ENCODE measurements around the gene LGALS3BP.
A peak's percentile ranks its signal among the peaks of the same experiment; 100 is the strongest.

Gene LGALS3BP

GRCh38 chr17:78986048-78986648, 6.4 kb upstream of the LGALS3BP start:
- no peak for DNase-seq (ENCODE audit: extremely low read depth in 1 of 2, low read depth in 1 of 2)

- DNase-seq (ENCODE audit: extremely low read depth in 1 of 2, low read depth in 1 of 2), result no peak
Measured at GRCh38 chr17:78985395-78985794, 5.7 kb upstream of the LGALS3BP start.

DNA sequence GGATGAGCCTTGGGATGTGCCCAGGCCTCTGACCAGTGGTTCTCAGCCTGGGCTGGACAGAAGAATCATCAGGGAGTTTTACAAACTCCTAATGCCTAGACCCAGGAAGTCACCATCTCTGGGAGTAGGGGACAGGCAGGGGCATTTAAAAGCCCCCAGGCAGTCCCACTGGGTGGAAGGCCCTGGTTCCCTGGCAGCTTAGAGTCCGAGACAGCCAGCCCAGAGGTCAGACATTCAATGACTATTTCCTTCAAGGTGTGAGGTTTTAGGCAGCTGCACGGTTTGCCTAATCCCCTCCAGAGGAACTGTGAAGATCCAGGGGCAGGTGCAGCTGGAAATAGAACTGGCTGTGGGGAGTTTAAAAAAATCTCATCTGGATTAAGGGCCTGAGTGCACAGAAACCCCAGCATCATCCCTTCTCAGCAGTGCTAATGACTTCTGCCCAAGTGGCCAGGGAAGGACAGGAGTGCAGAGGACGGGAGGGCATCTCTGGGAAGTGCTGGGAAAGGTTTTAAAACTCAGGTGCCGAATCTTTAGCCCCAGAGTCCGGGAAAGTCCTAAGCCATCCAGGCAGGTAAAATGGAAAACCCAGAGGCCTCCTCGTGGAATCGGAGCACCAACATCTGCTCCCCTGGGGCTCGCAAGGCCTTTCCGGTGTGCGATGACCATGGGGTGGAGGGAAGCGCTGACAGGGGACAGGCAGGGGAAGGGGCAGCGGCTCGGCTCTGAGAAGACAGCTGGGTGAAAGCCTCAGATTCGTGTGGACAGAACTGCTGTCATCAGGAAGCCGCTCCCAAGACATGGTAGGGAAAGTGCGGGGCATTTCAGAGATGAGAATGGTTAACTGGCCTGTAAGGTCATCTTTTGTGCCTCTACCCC, 1.5 kb upstream of the LGALS3BP start:
- no peak for DNase-seq (ENCODE audit: extremely low read depth in 1 of 2, low read depth in 1 of 2)

GRCh38 chr17:78980624-78980972, 875 bp upstream of the LGALS3BP start:
- DNase-seq (ENCODE audit: extremely low read depth in 1 of 2, low read depth in 1 of 2), result no peak

- no peak for DNase-seq (ENCODE audit: extremely low read depth in 1 of 2, low read depth in 1 of 2)
Measured at GRCh38 chr17:78977997-78978973, 1.4 kb downstream of the LGALS3BP start.

GRCh38 chr17:78977681-78977943, 2.1 kb downstream of the LGALS3BP start:
- DNase-seq (ENCODE audit: extremely low read depth in 1 of 2, low read depth in 1 of 2), result no peak

DNA sequence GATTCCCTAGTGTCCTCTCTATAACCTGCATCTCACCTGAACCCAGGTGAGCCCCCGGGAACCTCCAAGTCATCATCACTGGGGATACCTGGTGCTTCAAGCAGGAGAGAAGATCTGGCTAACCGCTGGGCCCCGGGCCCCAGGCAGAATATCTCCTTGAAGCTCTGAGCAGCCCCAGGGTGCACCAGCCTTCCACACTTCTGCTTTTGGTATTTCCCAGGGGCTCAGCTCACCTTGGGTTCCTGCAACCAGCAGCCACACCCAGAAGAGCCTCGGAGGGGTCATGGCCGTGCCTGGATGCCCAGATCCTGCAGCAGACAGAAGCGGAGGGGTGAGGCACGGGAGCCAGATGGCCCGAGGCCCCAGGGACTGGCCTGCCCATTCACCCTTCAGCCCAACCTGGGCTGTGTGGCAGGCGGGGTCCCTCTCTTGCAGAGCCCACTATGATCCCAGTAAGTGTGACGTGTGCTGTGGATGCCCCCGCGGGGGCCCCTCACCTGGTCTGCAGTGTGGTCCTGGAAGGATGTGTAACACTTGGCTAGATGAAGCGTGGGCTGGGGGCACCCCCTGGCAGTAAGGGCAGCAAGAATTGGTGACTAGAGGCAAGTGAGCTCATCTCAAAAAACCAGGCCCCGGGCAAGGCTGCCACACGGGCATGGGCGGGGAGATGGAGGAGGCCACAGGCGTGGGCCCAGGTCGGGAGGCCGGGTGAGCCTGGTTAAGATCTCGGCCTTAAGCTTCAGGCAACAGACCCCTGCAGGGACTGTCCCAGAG, 2.6 kb downstream of the LGALS3BP start:
- DNase-seq (ENCODE audit: extremely low read depth in 1 of 2, low read depth in 1 of 2), result no peak

DNA sequence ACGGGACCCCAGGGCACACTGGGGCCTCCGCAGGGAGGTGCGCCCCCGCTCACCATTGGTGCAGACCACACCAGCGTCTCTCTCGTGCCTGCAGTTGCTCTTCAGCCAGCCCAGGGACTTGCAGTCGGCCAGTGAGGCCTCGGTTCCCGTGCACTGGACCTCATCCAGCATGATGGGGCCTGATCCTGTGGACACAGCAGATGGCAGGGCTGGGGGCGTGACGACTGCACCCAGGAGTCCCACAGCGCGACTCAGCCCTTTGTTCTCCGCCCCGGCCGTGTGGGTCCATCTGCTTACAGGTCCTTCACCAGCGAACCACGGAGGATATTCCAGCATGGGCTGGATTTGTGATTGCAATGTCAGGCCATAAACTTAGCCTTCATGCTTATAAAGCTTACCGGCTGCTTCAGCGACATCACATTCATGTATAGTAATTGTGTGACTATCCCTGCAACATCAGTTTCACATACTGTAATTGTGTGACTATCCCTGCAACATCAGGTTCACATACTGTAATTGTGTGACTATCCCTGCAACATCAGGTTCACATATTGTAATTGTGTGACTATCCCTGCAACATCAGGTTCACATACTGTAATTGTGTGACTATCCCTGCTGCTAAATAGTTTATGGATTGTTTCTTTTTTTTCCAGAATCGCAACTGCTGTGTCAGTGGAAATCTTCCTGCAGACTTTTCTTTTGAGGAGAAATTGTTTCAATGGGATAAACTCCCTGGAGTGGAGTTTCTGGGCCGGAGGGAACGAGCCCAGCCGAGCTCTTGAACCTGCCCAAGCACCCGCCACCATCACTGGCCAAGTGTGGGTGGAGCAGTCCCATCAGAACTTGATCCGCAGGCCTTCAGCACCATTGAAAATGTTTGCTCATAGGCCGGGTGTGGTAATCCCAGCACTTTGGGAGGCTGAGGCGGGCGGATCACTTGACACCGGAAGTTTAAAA, 4.8 kb downstream of the LGALS3BP start:
- DNase-seq (ENCODE audit: extremely low read depth in 1 of 2, low read depth in 1 of 2), result no peak

DNA sequence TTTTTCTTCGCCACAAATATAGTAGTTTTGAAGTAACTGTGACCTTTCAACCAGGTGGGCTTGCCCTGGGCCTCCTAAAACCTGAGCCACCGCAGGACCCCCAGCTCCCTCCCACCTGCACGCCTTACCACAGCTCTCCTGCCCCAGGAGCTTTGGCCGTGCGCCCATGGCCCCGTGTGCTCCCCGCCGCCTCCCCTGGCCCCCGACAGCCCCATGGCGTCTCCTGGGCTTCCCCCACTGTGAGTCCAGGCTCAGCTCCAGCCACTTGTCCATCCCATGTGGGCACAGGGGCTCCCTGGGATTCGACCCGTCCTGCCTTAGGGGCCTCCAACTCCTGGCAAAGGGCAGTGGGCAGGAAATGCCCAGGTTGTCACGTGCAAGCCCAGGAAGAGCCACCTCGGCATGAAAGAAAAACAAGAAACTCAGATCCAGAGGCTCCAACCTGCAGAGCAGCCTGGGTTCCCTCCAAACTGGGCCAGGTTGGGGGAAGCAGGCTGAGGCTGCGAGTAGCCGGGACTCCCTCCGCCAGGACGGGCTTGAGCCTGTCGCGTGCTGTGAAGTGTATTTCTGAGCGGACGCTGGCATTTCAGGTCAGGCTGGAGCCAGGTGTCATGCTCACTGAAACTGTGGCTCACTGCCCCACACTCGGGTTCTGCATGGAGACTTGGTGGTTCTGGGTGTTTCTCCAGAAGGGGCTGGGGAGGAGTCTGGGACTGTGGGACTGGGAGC, 5.8 kb downstream of the LGALS3BP start:
- no peak for DNase-seq (ENCODE audit: extremely low read depth in 1 of 2, low read depth in 1 of 2)

GRCh38 chr17:78973196-78973595, 6.5 kb downstream of the LGALS3BP start:
- no peak for DNase-seq (ENCODE audit: extremely low read depth in 1 of 2, low read depth in 1 of 2)

DNA sequence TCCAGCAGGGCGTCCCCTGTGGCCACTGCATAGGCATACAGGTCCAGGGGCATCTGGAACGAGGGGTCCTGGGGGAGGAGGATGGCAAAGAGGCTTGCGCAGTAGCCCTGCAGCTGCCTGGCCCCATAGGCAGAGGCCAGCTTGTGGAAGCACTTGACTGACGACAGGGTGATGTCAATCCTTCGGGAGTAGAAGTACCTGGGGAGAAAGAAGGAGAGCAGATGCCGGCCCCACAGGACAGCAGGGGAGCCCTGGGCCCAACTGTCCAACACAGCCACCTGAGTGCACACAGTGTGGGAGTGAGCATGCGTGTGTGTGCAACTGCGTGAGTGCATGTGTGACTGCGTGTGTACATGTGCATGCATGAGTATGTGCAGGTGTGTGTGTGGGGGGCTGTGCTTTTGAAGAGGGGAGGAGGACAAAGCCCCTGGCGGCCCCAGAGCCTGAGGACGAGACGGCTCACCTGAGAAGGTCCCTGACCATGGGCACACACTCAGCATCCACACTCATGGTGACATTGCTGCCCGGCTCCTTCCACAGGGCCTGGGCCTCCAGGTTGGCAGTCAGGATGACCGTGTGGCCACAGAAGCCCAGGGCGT, 7.1 kb downstream of the LGALS3BP start:
- no peak for DNase-seq (ENCODE audit: extremely low read depth in 1 of 2, low read depth in 1 of 2)

DNA sequence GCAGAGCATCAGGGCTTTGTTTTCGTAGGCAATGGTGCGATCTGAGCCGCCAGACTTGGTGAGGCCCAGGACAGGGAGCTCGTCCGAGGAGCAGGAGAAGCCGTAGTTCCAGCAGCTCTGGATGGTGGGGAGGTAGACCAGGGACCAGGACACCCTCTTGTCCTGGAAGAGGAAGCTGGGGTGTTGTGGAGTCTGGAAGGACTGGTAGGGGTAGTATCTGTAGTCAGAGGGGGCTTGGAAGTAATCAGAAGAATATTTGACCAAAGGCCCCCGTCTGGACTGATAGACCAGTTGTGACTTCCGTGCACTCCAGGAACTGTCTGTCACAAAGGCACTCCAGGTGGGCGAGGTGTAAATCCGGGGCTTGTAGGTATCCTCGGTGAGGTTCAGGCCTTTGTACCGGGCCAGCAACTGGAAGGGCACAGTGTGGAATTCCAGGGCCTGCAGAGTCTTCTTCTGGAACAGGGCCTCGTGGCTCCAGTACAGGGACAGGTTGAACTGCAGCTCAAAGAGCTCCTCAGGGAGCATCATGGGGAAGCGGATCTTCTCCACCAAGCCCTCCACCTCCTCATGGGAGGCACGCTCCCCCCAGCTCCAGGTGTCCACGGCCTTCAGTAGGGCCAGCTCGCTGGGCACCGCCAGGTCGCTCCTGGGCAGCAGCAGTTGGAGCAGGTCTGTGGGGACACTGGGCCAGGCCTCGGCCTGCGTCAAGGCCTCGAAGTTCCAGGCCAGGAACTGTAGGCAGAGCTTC, 7.8 kb downstream of the LGALS3BP start:
- no peak for DNase-seq (ENCODE audit: extremely low read depth in 1 of 2, low read depth in 1 of 2)

- DNase-seq (ENCODE audit: extremely low read depth in 1 of 2, low read depth in 1 of 2), result peak; percentile 26 to 63
Measured at GRCh38 chr17:78970834-78971755, 8.6 kb downstream of the LGALS3BP start.

DNA sequence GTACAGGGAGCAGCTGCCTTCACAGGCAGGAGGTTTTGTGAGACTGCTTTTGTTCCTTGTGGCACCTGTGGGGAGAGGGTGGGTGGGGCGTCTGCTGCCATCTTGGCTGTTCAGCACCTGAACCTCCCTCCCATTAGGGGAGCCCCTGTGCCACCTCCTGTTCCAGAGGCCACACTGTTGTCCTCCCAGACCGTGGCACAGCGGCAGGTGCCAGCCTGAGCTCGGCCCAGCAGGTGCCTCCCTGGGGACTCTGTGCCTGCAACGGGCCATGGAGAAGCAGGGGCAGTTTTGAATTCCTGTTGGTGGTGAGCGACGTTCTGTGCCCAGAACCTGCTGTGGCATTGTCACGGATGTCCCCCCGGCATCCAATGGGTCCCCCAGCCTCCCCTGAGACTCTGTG, 9.9 kb downstream of the LGALS3BP start:
- no peak for DNase-seq (ENCODE audit: extremely low read depth in 1 of 2, low read depth in 1 of 2)

DNA sequence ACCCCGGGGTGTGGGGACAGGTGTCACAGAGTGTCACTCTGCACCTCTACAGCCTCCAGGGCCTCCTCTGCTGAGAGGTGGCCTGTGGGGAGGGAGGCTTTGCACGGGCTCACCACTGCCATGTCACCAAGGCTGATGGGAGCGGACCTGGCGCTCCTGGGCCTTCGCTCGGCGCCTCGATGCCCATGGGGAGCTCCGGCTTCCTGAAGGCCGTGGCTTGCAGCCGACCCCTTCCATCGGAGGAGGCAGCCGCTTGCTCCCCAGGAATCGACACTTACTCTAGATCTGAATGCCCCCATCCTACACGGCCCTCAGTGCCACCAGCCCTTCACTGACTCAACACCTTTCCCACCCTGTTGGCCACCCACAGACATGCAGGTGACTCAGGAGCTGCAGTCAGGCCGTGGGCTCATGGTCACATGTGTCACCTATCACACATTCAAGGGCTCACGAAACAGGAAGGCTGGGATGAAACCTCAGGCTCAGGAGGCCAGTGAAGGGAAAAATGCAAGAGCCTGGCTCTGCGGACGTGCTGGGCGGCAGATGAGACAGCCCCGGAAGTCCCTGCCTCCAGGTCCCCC, 11.9 kb downstream of the LGALS3BP start:
- peak in 1 of 2 donors; percentile 6 for DNase-seq (ENCODE audit: extremely low read depth in 1 of 2, low read depth in 1 of 2)

GRCh38 chr17:78966910-78967600, 12.7 kb downstream of the LGALS3BP start:
- no peak for DNase-seq (ENCODE audit: extremely low read depth in 1 of 2, low read depth in 1 of 2)

All from stimulated activated CD8-positive, alpha-beta memory T cell treated with anti-CD3 and anti-CD28 coated beads, Interleukin-7, amount 100 ng/mL, for 48 hours (primary cell).